Measurements from ENCODE around the gene TEX9. TPM values are rescaled to one million over a fixed set of nuclear protein-coding genes. Genes with fewer than 3 reads are reported as not detected.

TEX9 gene
- total RNA-seq, 1 donor: 12.5 TPM

GRCh38 chr15:56327721-56328502 is 37.3 kb upstream of the TEX9 start:
- no peak overlapping the region for H3K4me3 ChIP-seq (ENCODE audit: low read depth, low read length)
- DNase-seq (ENCODE audit: low read depth): no peak
- TF ChIP-seq CTCF (IDR thresholded peaks at IDR 0.05; ENCODE audit: insufficient read depth, low read length): no peak

GRCh38 chr15:56337084-56337725 is 28.0 kb upstream of the TEX9 start:
- H3K4me3 ChIP-seq (ENCODE audit: low read depth, low read length): no peak overlapping the region
- TF ChIP-seq CTCF (IDR thresholded peaks at IDR 0.05; ENCODE audit: insufficient read depth, low read length): no peak
- no peak for DNase-seq (ENCODE audit: low read depth)

- DNase-seq (ENCODE audit: low read depth): no peak
- no peak for TF ChIP-seq CTCF (IDR thresholded peaks at IDR 0.05; ENCODE audit: insufficient read depth, low read length)
- H3K4me3 ChIP-seq (ENCODE audit: low read depth, low read length): no peak overlapping the region
Observed at GRCh38 chr15:56339594-56339993, 25.6 kb upstream of the TEX9 start.

GRCh38 chr15:56341201-56341600 is 24.0 kb upstream of the TEX9 start:
- TF ChIP-seq CTCF (IDR thresholded peaks at IDR 0.05; ENCODE audit: insufficient read depth, low read length): no peak
- no peak overlapping the region for H3K4me3 ChIP-seq (ENCODE audit: low read depth, low read length)
- no peak for DNase-seq (ENCODE audit: low read depth)

- TF ChIP-seq CTCF (IDR thresholded peaks at IDR 0.05; ENCODE audit: insufficient read depth, low read length): no peak
- peak; percentile 68 for DNase-seq (ENCODE audit: low read depth)
- no peak overlapping the region for H3K4me3 ChIP-seq (ENCODE audit: low read depth, low read length)
Observed at GRCh38 chr15:56342653-56343052, 22.6 kb upstream of the TEX9 start.

GRCh38 chr15:56343879-56344278 is 21.3 kb upstream of the TEX9 start:
- TF ChIP-seq CTCF (IDR thresholded peaks at IDR 0.05; ENCODE audit: insufficient read depth, low read length): no peak
- H3K4me3 ChIP-seq (ENCODE audit: low read depth, low read length): no peak overlapping the region
- DNase-seq (ENCODE audit: low read depth): no peak
